ENCODE results near the gene APBA3. TPM values are rescaled to one million over a fixed set of nuclear protein-coding genes. Genes with fewer than 3 reads are reported as not detected.

The APBA3 gene
- total RNA-seq = 26.5 and 33.5 TPM in 2 replicates

DNA sequence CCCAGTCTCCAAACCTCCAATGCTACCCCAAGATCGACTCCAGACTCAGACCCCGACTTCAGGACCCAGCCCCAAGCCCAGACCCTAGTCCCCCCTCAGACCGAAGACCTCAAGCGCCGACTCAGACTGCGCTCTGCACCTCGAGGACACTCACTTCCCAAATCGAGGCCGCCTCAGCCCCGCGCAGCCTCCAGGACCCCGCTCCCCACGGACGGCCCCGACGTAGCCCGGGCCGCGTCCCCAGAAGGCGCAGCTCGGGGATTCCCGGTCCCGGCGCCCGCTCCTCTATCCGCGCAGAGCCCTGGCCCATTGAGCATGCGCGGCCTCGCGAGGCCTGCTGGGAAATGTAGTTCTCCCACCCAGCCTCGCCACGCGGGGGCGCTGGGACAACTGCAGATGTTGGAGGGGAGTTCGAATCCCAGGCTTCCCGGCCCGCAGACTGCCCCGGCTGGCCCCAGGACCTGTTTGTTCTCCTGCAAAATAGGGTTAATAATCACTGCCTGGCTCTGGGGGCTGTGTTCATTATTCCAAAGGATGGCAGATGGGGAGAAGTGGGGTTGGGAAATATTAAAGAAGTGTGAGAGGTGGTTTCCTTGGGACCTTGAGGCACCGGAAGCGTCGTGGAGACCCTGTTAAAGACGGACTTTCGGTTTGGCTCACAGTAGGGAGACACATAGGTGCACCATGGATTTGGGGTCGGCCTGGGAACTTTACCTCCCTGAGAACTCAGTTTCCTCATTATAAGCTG, at the start of gene APBA3:
APBA3 (minus strand) TSS at position 311 of the 748 bp plus-strand sequence. CDS start 1,428 bp downstream, outside the sequence.
- DNase-seq = peak; percentile 93

- DNase-seq = no peak
These were observed 49.3 kb upstream of the APBA3 start for GRCh38 chr19:3810708-3811355.

- no peak for DNase-seq
These were observed 48.6 kb upstream of the APBA3 start for GRCh38 chr19:3809881-3810707.

- no peak for DNase-seq
These were observed 47.1 kb upstream of the APBA3 start for GRCh38 chr19:3808420-3809143.

DNA sequence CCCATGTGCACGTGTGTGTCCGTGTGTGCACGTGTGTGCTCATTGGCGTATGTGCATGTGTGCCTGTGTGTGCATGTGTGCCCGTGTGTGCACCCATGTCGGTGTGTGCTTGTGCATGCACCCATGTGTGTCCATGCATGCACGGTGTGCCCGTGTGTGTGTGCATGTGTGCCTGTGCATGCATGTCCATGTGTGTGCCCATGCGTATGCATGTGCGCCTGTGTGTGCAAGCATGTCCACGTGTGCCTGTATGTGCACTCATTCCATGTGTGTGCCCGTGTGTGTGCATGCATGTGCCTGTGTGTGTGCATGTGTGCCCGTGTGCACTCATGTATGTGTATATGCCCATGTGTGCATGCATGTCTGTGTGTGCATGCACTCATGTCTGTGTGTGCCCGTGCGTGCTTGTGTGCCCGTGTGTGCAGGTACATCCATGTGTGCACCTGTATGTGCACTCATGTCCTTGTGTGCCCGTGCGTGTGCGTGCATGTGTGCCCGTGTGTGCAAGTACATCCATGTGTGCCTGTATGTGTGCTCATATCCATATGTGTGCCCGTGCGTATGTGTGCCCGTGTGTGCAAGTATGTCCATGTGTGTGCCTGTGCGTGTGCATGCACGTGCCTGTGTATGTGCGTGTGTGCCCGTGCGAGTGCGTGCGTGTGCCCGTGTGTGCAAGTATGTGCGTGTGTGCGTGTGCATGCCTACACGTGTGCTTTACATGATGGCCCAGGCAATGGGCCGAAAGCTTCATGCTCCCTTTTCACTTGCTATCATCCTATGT, 46.3 kb upstream of the APBA3 start:
- no peak for DNase-seq

GRCh38 chr19:3807131-3807480, 45.6 kb upstream of the APBA3 start:
- DNase-seq = no peak

GRCh38 chr19:3805859-3806258, 44.4 kb upstream of the APBA3 start:
- DNase-seq = no peak

DNA sequence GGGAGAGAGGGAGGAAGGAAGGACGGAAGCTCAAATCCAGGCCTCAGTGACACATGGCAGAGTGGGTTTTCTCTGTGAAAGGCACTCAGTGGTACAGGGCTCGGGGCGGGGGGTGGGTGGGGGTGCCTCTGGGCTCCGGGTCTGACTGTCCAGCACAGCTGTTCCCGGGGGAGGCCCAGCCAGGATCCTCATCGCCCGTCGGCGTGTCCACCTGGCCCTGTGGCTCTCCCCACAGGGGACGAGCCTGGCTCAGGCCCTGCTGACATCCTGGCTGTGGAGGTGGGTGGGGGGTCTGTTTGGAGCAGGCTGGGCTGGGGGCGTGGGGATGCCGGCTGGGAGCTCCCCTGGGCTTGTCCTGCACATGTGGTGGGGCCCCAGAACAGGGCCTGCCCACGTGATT, 42.9 kb upstream of the APBA3 start:
- DNase-seq = no peak

DNA sequence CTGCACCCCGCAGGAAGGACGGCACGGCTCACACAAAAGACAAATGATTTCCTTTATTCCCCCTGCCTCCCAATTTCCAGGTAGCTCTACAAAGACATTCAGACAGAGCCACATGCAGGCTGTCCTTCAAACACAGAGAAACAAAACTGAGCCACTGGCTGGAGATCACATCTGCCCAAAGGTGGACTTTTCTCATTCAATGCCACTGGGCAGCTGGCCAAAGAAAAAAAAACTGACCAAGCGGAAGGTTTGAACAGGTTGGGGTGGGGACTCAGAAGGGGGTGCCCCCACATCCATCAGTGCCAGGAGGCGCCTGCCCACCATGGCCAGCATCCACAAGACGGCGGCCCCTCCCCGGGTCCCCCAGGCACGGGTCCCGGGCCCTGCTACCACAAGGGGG, 42.5 kb upstream of the APBA3 start:
- DNase-seq = no peak

GRCh38 chr19:3803114-3803888, 41.8 kb upstream of the APBA3 start:
- DNase-seq = no peak

- no peak for DNase-seq
These were observed 40.1 kb upstream of the APBA3 start for GRCh38 chr19:3801412-3802096.

DNA sequence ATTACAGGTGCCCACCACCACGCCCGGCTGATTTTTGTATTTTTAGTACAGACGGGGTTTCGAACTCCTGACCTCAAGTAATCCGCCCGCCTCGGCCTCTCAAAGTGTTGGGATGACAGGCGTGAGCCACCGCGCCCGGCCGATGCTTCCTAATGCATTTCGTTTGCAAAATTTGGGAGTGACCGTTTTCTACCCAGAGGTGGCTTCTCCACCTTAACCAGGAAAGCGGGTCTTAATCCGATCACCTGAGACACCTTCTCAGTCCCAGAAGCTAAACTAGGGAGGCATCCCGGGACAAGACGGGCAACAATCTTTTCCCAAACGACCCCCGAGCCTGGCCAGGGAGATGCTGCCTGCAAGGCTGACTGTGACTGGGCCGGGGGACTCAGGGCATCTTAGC, 39.5 kb upstream of the APBA3 start:
- DNase-seq = no peak

- no peak for DNase-seq
These were observed 36.6 kb upstream of the APBA3 start for GRCh38 chr19:3798137-3798536.

DNA sequence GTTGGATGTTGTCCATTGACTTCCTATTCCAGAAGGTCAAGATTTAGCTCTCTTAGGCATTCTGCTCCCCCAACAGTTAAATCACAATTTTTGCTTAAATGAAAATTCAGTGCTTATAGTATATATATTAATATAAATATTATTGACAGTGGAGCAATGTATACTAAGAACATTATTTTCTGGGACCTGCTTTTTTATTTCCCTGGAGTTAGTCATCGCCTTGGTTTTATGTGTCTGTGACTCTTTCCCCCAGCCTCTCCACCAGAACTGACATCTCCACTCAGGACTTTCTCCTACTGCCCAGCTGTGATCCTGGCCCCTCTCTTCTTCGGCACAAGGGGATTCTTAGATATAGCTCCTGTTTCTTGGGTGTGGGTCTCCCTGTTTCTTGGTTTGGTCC, 34.9 kb upstream of the APBA3 start:
- no peak for DNase-seq

DNA sequence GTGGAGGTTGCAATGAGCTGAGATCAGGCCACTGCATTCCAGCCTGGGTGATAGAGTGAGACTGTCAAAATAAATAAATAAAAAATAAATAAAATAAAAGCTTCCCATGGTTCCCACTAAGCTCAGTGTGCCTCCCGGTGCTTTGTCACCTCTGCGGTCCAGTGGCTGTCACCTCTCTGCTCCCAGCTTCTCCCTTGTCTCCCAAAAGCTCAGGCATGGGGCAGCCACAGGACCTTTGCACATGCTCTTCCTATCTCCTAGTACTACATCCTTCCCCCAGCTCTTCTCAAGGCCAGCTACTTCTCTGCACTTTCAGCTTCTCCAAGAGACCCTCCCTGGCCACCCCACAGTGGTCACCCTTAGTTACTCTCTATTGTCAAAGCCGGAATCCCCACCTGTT, 32.3 kb upstream of the APBA3 start:
- DNase-seq = no peak

- no peak for DNase-seq
These were observed 30.6 kb upstream of the APBA3 start for GRCh38 chr19:3792114-3792513.

GRCh38 chr19:3790941-3791340, 29.4 kb upstream of the APBA3 start:
- DNase-seq = no peak

DNA sequence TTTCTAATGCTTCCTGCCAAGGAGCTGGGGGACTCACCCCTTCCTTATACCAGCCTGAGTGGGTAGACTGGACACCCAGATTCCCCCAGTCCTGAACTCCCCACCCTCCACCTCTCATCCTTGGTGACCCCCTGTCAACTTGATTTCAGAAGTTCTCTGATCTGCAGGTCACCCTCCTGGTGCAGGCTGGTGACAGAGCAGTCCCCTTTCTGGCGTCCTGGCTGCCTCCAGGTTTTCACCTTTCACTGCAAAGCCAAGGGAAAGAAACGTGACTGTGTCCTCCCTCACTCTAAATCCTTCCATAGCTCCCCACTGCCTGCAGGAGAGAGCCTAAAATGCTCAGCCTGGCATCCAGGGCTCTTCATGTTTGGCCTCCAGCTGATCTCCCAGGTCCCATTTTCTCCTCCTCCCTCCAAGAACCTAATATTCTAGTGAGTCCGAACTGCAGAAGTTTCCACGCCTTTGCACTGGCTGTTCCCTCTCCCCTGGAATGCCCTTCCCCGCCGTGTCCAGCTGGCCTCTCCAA, 28.8 kb upstream of the APBA3 start:
- no peak for DNase-seq

DNA sequence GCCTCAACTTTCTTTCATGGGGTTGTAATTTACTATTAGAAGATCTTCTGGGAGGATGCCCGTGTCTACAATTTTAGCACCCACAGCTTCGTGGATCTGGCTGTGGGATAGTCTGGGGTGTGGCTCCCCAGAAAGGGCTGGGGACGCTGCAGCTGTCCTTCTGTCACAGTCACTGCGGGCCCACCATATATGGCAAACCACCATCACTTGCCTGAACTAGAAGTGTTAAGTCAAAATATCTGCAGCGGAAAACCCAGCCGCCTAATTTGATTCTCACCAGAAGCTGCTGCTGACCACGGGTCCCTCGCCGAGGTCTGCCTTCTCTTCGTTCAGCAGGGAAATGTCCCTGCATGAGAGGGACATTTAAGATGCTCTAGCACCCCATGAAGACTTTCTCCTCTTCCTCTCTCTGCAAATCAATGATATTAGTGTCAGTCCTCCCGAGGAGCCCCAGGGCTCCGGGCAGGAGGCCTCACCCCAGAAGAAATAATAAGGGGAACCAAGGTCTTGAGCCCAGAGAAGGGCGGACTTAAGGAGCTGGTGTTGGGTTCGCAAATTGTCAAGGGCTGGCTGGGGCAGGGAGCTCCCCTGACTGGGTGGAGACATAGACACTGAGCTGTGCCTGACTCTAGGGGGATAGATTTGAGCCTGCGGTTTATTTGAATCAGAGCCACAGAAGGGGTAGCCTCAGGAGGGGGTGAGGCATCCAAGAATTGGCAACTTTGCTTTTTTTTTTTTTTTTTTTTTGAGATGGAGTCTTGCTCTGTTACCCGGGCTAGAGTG, 27.7 kb upstream of the APBA3 start:
- DNase-seq = no peak

Measured in dermis blood vessel endothelial cell (primary cell).